Stimulated activated CD8-positive, alpha-beta memory T cell treated with anti-CD3 and anti-CD28 coated beads, Interleukin-12 subunit alpha, Interleukin-12 subunit beta, amount 100 ng/mL, for 1 hour (primary cell): ENCODE data around the gene MDH1.
"Not testable (repeated sequence)": the region's sequence is repeated elsewhere in the genome, so short reads cannot be mapped to it uniquely, and the experiment has no call there.

ENCODE experiments used
- DNase-seq: peaks from one replicate; pipeline ENCODE4 v3.0.0-alpha.2; 2020; ENCODE audit warnings: low read depth

The MDH1 gene

GRCh38 chr2:63588385-63589147 is at the start of gene MDH1, which contains the start of gene WDPCP:
MDH1 (plus strand) TSS chr2:63588963; CDS start chr2:63589044, 81 bp downstream.
WDPCP (minus strand) TSS chr2:63588477; CDS start chr2:63588271, 206 bp downstream.
- peak; percentile 87 for DNase-seq

- no peak for DNase-seq
Measured at GRCh38 chr2:63539416-63540162, 49.2 kb upstream of the MDH1 start.

- no peak for DNase-seq
Measured at GRCh38 chr2:63544017-63544627, 44.6 kb upstream of the MDH1 start.

GRCh38 chr2:63545023-63545422 is 43.7 kb upstream of the MDH1 start:
- DNase-seq: no peak

- no peak for DNase-seq
Measured at GRCh38 chr2:63553049-63553448, 35.7 kb upstream of the MDH1 start.

GRCh38 chr2:63555299-63555698 is 33.5 kb upstream of the MDH1 start:
- DNase-seq: no peak

GRCh38 chr2:63555931-63556330 is 32.8 kb upstream of the MDH1 start:
- DNase-seq: no peak

GRCh38 chr2:63557819-63558218 is 30.9 kb upstream of the MDH1 start:
- not testable (repeated sequence) for DNase-seq

GRCh38 chr2:63558922-63559321 is 29.8 kb upstream of the MDH1 start:
- not testable (repeated sequence) for DNase-seq

GRCh38 chr2:63562751-63563150 is 26.0 kb upstream of the MDH1 start:
- DNase-seq: no peak

GRCh38 chr2:63569740-63570139 is 19.0 kb upstream of the MDH1 start:
- DNase-seq: no peak

GRCh38 chr2:63571291-63571690 is 17.5 kb upstream of the MDH1 start:
- no peak for DNase-seq

- DNase-seq: no peak
Measured at GRCh38 chr2:63572001-63572400, 16.8 kb upstream of the MDH1 start.

- not testable (repeated sequence) for DNase-seq
Measured at GRCh38 chr2:63573026-63573425, 15.7 kb upstream of the MDH1 start.

GRCh38 chr2:63573726-63574345 is 14.9 kb upstream of the MDH1 start:
- not testable (repeated sequence) for DNase-seq

- no peak for DNase-seq
Measured at GRCh38 chr2:63576546-63576945, 12.2 kb upstream of the MDH1 start.

GRCh38 chr2:63578767-63579166 is 10.0 kb upstream of the MDH1 start:
- DNase-seq: no peak

GRCh38 chr2:63580651-63581297 is 8.0 kb upstream of the MDH1 start:
- DNase-seq: no peak

GRCh38 chr2:63581298-63581961 is 7.3 kb upstream of the MDH1 start:
- DNase-seq: no peak

GRCh38 chr2:63582873-63583272 is 5.9 kb upstream of the MDH1 start:
- DNase-seq: no peak

GRCh38 chr2:63587814-63588384 is 864 bp upstream of the MDH1 start:
- no peak for DNase-seq
